ENCODE measurements around the gene COIL.

GRCh38 chr17:56933868-56934267, 27.0 kb downstream of the COIL start:
- no peak for TF ChIP-seq POLR2A (IDR thresholded peaks at IDR 0.05; ENCODE audit: extremely low read depth, insufficient read length)
- TF ChIP-seq, protein P1, sequence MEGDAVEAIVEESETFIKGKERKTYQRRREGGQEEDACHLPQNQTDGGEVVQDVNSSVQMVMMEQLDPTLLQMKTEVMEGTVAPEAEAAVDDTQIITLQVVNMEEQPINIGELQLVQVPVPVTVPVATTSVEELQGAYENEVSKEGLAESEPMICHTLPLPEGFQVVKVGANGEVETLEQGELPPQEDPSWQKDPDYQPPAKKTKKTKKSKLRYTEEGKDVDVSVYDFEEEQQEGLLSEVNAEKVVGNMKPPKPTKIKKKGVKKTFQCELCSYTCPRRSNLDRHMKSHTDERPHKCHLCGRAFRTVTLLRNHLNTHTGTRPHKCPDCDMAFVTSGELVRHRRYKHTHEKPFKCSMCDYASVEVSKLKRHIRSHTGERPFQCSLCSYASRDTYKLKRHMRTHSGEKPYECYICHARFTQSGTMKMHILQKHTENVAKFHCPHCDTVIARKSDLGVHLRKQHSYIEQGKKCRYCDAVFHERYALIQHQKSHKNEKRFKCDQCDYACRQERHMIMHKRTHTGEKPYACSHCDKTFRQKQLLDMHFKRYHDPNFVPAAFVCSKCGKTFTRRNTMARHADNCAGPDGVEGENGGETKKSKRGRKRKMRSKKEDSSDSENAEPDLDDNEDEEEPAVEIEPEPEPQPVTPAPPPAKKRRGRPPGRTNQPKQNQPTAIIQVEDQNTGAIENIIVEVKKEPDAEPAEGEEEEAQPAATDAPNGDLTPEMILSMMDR (IDR thresholded peaks at IDR 0.05; ENCODE audit: low read depth, low read length): no peak

Measured in NB4 (cell line).